SH-SY5Y (cell line): ENCODE results near the gene MYH9.

Experiments used
- GATA2 ChIP-seq: IDR thresholded peaks from 2 replicates; pipeline ENCODE4 v1.6.1; 2011; ENCODE audit warnings: mild to moderate bottlenecking, low read depth, low read length
- GATA3 ChIP-seq: IDR thresholded peaks from 2 replicates; pipeline ENCODE4 v1.6.1; 2011; ENCODE audit warnings: low read depth, mild to moderate bottlenecking, low read length, moderate library complexity

- TF ChIP-seq GATA2 (peak; percentile 79), GATA3 (no peak)
Measured at GRCh38 chr22:36368359-36368983, 19.3 kb downstream of the MYH9 start.
